ENCODE results near the gene LCN10. TPM values are rescaled to one million over a fixed set of nuclear protein-coding genes. Genes with fewer than 3 reads are reported as not detected.
A peak's percentile ranks its signal among the peaks of the same experiment; 100 is the strongest.
"Not testable (repeated sequence)": the region's sequence is repeated elsewhere in the genome, so short reads cannot be mapped to it uniquely, and the experiment has no call there.

The LCN10 gene
- total RNA-seq, 4 donors from 2014 or later: 3.5 to 10.2 (median 5.0) TPM

GRCh38 chr9:136714096-136714892, 28.4 kb downstream of the LCN10 start:
- TF ChIP-seq CTCF (IDR thresholded peaks at IDR 0.05): no peak
- no peak for ATAC-seq (ENCODE audit: low FRiP score)
- no peak for DNase-seq (ENCODE audit: low spot score)

DNA sequence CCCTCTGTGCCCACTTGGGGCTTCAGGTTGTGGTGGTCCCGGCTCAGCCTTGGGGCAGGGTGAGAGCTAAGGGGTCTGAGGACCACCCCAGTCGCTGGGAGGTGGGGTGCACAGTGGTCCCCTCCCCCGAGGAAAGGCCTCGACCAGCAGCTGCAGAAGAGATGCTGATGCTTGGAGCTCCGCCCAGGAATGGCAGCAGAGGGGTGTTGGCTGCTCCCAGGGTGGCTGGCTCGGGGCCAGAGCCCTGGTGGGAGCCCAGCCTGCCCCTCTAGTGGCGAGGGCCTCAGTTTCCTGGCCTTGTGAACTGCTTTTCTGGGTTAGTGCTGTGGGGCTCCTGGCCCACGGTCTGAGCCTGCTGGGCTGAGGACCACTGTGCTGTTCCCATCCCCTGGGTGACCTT, 29.2 kb downstream of the LCN10 start:
- no peak for ATAC-seq (ENCODE audit: low FRiP score)
- no peak for TF ChIP-seq CTCF (IDR thresholded peaks at IDR 0.05)
- DNase-seq (ENCODE audit: low spot score): no peak

DNA sequence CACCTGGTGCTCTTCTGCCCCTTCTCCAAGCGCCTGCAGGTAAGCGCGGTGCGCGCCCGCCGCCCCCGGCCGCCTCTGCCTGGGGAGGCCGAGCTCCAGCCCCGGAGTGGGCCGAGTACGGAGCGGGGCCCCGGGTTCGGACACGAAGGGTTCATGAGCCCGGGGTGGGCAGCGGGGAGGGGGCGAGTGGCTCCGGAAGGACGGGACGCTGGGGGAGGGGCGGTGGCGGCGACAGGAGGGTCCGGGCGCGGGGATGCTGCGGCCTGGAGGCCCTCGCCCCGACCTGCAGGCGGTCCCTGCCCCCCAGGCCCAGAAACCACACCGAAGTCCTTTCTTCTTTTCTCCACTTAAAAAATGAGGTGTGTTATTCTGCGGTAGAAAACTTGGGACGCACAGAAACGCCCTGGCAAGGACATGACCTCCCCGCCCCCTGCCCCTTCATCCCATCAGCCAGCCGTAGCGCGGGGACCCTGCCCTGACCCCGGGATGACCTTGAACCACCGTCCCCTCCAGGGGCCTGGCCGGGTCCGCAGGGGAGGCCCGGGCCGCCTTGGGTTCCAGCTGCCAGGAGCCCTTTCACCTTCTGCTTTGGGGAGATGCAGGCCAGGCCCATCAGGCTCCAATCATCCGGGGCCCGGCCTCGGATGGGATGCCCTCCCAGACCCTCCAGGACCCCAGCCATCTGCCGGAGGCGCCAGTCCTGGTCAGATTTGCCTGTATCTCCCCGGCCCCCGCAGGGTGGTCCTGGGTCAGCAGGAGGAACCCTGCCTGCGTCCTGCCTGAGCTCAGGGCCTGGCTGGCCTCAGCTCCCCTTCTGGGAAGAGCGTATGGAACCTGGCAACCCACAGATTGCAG, 29.8 kb downstream of the LCN10 start:
- ATAC-seq (ENCODE audit: low FRiP score) (no peak), DNase-seq (ENCODE audit: low spot score) (no peak)
- no peak for TF ChIP-seq CTCF (IDR thresholded peaks at IDR 0.05)

DNA sequence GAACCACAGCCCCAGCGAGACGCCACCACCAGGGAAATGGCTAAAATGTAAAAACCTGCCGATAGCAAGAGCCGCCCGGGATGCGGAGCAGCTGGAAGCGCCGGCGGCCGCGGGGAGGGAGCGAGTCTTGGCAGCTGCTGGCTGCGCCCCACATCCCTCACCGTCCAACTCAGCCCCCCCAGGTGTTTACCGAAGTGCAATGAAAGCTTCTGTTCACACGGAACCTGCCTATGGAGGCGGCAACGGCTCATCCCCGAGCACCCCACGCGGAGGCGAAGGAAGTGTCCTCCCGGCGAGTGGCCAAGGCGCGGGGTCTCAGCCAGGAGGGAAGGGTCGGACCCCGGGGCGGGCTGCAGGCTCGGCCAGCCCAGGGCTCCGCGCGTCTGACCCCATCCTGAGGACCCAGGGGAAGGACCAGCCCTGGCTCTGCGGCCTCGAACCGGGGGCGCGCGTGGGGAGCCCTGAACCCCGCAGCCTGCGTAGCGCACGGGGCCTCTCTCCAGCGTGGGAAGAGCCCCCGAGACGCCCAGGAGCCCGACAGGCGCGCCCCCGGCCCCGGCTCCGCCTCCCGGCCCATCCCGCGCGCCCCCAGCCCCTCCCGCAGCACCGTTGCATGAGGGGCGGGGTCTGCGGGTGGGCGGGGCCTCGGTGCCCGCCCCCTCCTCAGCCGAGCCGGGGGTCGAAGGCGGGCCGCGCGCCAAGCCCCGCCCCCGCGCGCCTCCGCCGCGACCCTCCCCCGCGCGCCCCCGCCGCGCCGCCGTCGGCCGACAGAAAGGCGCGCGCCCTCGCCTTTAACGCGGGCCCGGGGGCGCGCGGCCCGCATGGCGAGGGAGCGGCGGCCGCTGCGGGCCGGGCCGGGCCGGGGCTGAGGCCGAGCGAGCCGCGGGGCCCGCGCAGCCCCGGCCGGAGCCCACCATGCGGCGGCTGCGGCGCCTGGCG, 30.7 kb downstream of the LCN10 start, which contains the start of gene DIPK1B:
TSS of gene DIPK1B (plus strand) at position 822 of the 939 bp plus-strand sequence. CDS start at position 916, 94 bp downstream.
- DNase-seq (ENCODE audit: low spot score): no peak

DNA sequence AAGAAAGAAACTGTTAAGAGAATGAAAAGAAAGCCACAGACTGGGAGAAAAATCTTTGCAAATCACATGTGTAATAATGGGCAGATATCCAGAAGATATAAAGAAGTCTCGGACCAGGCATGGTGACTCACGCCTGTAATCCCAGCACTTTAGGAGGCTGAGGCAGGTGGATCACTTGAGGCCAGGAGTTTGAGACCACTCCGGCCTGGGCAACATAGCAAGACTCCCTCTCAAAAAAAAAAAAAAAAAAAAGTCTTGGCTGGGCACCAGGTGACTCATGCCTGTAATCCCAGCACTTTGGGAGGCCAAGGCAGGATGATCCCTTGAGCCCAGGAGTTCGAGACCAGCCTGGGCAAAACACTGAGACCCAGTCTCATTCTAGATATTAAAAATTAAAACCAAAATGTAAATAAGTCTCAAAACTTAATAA, 31.5 kb downstream of the LCN10 start:
- ATAC-seq (ENCODE audit: low FRiP score); DNase-seq (ENCODE audit: low spot score): not testable (repeated sequence)

More for the DNA sequence above, 30.7 kb downstream of the LCN10 start, which contains the start of gene DIPK1B:
- peak; percentile 12 for ATAC-seq (ENCODE audit: low FRiP score)
- no peak for TF ChIP-seq CTCF (IDR thresholded peaks at IDR 0.05)

GRCh38 chr9:136710543-136710942, 32.2 kb downstream of the LCN10 start:
- ATAC-seq (ENCODE audit: low FRiP score) (no peak), DNase-seq (ENCODE audit: low spot score) (no peak)
- no peak for TF ChIP-seq CTCF (IDR thresholded peaks at IDR 0.05)

Data from omental fat pad (tissue), 4 donors.